Mucosa of descending colon (tissue), 3 donors: ENCODE measurements around the gene NTRK3. TPM values are rescaled to one million over a fixed set of nuclear protein-coding genes. Genes with fewer than 3 reads are reported as not detected.
"Not testable (repeated sequence)": the region's sequence is repeated elsewhere in the genome, so short reads cannot be mapped to it uniquely, and the experiment has no call there.

Experiments used
- ATAC-seq: fragments of 200-7000 bp; cut with Tn5 transposase; one replicate; pipeline ENCODE4 v1.9.1; 2020; ENCODE audit warnings: mild to moderate bottlenecking, moderate library complexity
- DNase-seq, 3 donors: peaks; one replicate each; pipeline ENCODE4 v3.0.0-alpha.2; 2020
- H3K36me3 ChIP-seq: fragments of 200-600 bp; one replicate; pipeline ENCODE4 v1.8.0; 2021; ENCODE audit warnings: low read depth, mild to moderate bottlenecking
- H3K4me1 ChIP-seq: fragments of 200-600 bp; one replicate; pipeline ENCODE4 v1.8.0; 2021; ENCODE audit warnings: low read depth, mild to moderate bottlenecking
- H3K4me3 ChIP-seq: fragments of 200-600 bp; one replicate; pipeline ENCODE4 v1.8.0; 2021; ENCODE audit warnings: mild to moderate bottlenecking
- H3K9me3 ChIP-seq: fragments of 200-600 bp; one replicate; pipeline ENCODE4 v1.8.0; 2021; ENCODE audit warnings: mild to moderate bottlenecking
- intact Hi-C, 2 donors: fragments of 100-400 bp; cut with DNase I in 1 of 2; cut with micrococcal nuclease in 1 of 2; formaldehyde crosslinking; loops; one replicate each; pipeline versions ENCODE4 v1.11.0 to v1.11.1; 2022; cut with DNase I, micrococcal nuclease
- total RNA-seq, 3 donors: library from RNA; stranded (reverse); fragmentation: NEBNext Ultra II Directional in 2 of 3; extraction: Animal tissue kit (Norgen Biotek cat#: 25700) in 2 of 3; gene quantifications; one replicate each; pipeline versions ENCODE4 v1.2.1 to v1.2.4, GENCODE V29; 2021 to 2023
- TF ChIP-seq, protein P1 (sequence below): fragments of 200-600 bp; IDR thresholded peaks from one replicate; pipeline ENCODE4 v1.8.0; 2022; ENCODE audit warnings: antibody characterized with exemption, mild to moderate bottlenecking
- donor health status: DM: no; HTN: no; CAD: no; lungs with moderate emphysema.
- donor health status: DM: no; HTN: no; CAD: no.
- donor health status: DM: no; HTN: yes; CAD: no.

The NTRK3 gene
- total RNA-seq, 3 donors from 2014 or later, result 0.78 to 2.8 (median 2.1) TPM

DNA sequence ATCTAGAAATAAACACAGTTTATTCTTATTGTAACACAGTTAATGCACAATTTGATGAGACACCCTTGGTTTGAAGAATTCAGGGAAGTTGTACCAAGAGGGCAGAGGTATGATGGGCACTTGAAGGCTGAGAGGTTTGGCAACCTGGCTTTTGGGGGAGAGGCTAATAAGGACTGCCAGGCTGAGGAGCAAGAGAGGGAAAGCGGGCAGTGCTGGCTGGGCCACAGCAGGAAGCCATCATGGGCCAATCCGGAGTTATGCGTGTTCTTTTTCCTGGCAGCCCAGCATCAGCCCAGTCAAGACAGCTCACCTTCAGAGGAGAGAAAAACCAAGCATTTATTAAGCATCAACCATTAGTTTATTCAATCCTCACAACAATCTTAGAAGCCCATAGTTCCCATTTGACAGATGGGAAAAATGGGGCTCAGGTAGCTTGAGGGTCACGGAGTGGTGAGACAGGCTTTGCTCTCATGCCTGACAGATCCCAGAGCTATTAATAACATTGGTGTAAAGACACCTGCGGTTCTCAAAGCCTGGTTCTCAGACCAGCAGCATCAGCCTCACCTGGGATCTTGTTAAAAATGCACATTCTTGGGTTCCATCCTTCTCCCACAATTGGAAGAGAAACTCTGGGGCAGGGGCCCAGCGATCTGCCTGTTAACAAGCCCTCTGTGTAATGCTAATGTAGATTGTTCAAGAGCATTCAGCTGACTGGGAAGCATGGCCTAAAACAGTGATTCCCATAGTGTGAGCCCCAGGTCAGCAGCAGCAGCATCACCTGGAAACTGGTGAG, 183.7 kb downstream of the NTRK3 start:
- Histone ChIP-seq H3K4me1 (no peaks in the 10 kb centered on the region), H3K4me3 (no peak overlapping the region), H3K36me3 (no peaks in the 10 kb centered on the region), H3K9me3 (no peaks in the 10 kb centered on the region)
- TF ChIP-seq, protein P1, sequence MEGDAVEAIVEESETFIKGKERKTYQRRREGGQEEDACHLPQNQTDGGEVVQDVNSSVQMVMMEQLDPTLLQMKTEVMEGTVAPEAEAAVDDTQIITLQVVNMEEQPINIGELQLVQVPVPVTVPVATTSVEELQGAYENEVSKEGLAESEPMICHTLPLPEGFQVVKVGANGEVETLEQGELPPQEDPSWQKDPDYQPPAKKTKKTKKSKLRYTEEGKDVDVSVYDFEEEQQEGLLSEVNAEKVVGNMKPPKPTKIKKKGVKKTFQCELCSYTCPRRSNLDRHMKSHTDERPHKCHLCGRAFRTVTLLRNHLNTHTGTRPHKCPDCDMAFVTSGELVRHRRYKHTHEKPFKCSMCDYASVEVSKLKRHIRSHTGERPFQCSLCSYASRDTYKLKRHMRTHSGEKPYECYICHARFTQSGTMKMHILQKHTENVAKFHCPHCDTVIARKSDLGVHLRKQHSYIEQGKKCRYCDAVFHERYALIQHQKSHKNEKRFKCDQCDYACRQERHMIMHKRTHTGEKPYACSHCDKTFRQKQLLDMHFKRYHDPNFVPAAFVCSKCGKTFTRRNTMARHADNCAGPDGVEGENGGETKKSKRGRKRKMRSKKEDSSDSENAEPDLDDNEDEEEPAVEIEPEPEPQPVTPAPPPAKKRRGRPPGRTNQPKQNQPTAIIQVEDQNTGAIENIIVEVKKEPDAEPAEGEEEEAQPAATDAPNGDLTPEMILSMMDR, result no peak
- intact Hi-C loops, result no loop called here
- DNase-seq (no peak), ATAC-seq (no peak)

DNA sequence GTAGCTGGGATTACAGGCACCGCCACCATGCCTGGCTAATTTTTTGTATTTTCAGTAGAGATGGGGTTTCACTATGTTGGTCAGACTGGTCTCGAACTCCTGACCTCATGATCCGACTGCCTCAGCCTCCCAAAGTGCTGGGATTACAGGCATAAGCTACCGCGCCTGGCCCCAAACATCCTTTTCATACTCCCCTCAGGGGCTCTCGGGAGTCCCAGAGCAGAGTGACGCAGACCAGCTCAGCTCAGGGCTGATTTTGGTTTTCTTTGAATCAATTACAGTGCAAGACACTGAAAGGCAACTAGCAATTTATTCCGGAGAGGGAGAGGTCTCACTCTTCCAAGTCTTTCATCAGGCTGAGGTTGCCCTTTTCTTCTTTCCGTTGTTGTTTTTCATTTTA, 184.4 kb downstream of the NTRK3 start:
- H3K9me3 ChIP-seq, DNase-seq, ATAC-seq, H3K4me1 ChIP-seq, intact Hi-C loops, H3K36me3 ChIP-seq, H3K4me3 ChIP-seq: not testable (repeated sequence)

DNA sequence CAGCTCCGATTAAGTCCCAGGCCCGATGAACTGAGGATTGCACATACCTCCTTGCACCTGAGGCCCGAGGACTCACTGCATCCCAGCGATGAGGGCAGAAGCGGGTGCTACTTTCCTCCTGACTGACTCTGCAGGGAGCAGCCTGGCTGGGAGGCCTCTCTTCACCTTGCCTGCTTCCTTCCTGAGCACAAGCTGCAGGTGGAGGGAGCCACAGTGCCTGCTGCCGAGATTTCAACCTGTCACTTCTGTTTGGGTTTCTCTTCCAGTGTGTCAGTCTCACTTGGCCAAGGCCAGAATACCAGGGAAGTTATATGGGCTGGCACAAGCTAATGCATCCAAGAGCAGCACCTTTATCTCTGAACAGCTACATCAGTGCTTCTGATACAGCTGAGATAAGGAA, 185.4 kb downstream of the NTRK3 start:
- ATAC-seq (no peak), DNase-seq (no peak)
- TF ChIP-seq, protein P1, result no peak
- Histone ChIP-seq H3K4me1 (no peaks in the 10 kb centered on the region), H3K9me3 (no peaks in the 10 kb centered on the region), H3K4me3 (no peak overlapping the region), H3K36me3 (no peaks in the 10 kb centered on the region)
- intact Hi-C loops, result no loop called here

- DNase-seq (no peak), ATAC-seq (no peak)
- H3K36me3 ChIP-seq, result no peaks in the 10 kb centered on the region
- no peaks in the 10 kb centered on the region for H3K4me1 ChIP-seq
- TF ChIP-seq, protein P1, result no peak
- intact Hi-C loops, result no loop called here
- no peaks in the 10 kb centered on the region for H3K9me3 ChIP-seq
- H3K4me3 ChIP-seq, result no peak overlapping the region
Measured at GRCh38 chr15:88069561-88069960, 187.0 kb downstream of the NTRK3 start.

DNA sequence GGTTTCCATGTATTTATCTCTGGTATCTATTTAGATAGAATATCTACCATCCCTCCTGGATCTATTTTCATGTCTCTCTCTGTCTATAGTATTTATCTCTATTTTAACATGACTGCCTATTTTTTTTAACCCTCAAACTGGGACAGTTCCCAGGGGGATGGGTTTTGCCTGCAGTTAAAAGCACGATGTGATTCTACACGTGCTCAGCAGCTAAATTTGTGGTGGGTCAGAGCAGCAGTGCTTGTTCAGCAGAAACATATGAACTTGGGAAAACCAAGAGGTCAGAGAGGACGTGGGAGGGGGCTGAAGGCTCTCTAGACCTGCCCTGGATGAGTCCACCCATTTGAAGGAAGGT, 189.2 kb downstream of the NTRK3 start:
- Histone ChIP-seq H3K4me1 (no peaks in the 10 kb centered on the region), H3K36me3 (no peaks in the 10 kb centered on the region), H3K4me3 (no peak overlapping the region), H3K9me3 (no peaks in the 10 kb centered on the region)
- intact Hi-C loops, result no loop called here
- TF ChIP-seq, protein P1, result no peak
- ATAC-seq, result no peak
- no peak for DNase-seq

DNA sequence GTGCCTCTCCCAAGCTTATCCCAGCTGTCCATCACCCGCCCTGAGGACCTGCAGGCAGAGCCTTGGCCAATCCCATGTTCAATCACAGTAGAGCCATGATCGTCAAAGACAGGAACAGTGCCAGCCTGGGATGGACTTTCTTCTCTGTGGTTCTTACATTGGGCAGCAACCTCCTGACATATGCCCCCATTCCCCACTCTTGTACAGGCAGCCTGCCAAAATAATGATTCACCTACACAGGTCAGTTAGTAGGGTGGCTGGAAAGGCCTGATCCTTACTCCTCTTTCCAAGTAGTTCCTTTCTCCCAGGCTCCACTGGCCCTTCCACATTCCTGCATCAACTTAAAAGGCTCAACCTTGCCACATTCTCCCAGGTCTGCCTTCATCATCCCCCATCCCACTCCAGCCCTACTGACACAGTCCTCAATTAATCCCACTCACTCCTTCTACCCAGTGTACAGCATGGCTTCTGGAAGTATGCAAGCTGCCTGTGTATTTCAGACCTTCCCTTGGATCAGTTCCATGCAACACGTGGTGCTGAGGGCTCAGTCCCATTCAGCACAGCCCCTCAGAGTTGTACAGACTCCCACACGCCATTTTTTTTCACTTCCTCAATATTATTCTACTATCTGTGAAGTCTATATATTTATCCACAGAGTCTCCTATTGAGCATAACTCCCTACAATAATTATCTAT, 189.8 kb downstream of the NTRK3 start:
- Histone ChIP-seq H3K4me3 (no peak overlapping the region), H3K36me3 (no peaks in the 10 kb centered on the region), H3K4me1 (no peaks in the 10 kb centered on the region), H3K9me3 (no peaks in the 10 kb centered on the region)
- no peak for ATAC-seq
- no peak for DNase-seq
- intact Hi-C loops, result no loop called here
- TF ChIP-seq, protein P1, result no peak
